ENCODE data around the gene KANSL1L. TPM values are rescaled to one million over a fixed set of nuclear protein-coding genes. Genes with fewer than 3 reads are reported as not detected.

Gene KANSL1L
- total RNA-seq, 1 donor from 2014 or later: 14.2 TPM

DNA sequence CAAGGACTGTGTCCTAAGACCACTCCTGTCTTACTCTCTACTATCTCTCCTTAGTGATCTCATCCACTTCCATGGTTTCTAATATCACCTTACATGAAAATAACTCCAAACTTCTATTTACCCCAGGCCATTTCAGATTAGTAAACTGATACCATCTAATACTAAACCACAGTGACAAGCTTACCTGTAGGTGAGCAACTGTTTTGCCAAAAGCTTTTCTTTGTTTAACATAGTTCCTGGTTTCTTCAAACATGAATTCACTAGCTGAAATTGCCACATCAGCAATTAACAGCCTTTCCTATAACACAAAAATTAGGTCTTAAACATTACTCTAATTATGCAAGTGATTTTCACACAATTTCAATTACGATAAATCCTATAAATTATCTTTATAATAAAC, 31.9 kb upstream of the KANSL1L start:
- Mint-ChIP-seq H3K9me3 (no peaks in the 10 kb centered on the region), H3K27me3 (peaks cover 21% of the 10 kb centered on the region), H3K27ac (no peak overlapping the region), H3K36me3 (ENCODE audit: low read depth) (no peaks in the 10 kb centered on the region), H3K4me1 (no peaks in the 10 kb centered on the region), H3K4me3 (no peak overlapping the region)
- TF ChIP-seq, protein P1, sequence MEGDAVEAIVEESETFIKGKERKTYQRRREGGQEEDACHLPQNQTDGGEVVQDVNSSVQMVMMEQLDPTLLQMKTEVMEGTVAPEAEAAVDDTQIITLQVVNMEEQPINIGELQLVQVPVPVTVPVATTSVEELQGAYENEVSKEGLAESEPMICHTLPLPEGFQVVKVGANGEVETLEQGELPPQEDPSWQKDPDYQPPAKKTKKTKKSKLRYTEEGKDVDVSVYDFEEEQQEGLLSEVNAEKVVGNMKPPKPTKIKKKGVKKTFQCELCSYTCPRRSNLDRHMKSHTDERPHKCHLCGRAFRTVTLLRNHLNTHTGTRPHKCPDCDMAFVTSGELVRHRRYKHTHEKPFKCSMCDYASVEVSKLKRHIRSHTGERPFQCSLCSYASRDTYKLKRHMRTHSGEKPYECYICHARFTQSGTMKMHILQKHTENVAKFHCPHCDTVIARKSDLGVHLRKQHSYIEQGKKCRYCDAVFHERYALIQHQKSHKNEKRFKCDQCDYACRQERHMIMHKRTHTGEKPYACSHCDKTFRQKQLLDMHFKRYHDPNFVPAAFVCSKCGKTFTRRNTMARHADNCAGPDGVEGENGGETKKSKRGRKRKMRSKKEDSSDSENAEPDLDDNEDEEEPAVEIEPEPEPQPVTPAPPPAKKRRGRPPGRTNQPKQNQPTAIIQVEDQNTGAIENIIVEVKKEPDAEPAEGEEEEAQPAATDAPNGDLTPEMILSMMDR (IDR thresholded peaks at IDR 0.05): no peak
- POLR2A ChIA-PET: no interaction called here
- CTCF ChIA-PET: no interaction called here
- intact Hi-C loops (cut with micrococcal nuclease): no loop called here
- DNase-seq (no peak), ATAC-seq (ENCODE audit: low read depth) (no peak)

DNA sequence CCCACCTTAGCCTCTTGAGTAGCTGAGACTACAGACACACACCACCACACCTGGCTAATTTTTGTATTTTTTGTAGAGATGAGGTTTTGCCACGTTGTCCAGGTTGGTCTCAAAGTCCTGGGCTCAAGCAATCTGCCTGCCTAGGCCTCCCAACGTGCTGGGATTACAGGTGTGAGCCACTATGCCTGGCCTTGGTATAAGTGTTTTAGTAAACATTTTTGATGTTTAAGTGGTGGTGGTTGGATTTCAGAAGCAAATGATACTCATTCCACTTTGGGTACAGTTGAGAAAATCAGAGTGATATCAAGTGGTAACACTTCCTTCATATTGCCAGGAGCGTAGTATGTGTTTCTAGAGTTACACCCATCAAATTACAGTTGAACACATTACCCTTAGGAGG, 28.6 kb upstream of the KANSL1L start:
- CTCF ChIA-PET: interaction anchor here (1.7 to 2.5 kb wide), 2 partner anchors 222 to 232 kb away, joined by 6 to 17 read pairs; no protein-coding TSS in a partner anchor
- H3K9me3 Mint-ChIP-seq: no peaks in the 10 kb centered on the region
- POLR2A ChIA-PET: no interaction called here
- H3K36me3 Mint-ChIP-seq (ENCODE audit: low read depth): no peaks in the 10 kb centered on the region
- intact Hi-C loops (cut with micrococcal nuclease): loop anchor here (1.0 to 10.0 kb wide), 5 partner anchors 127 to 1735 kb away; no protein-coding TSS in a partner anchor
- ATAC-seq (ENCODE audit: low read depth) (no peak), DNase-seq (no peak)
- no peak overlapping the region for H3K27ac Mint-ChIP-seq
- H3K27me3 Mint-ChIP-seq: peaks cover 13% of the 10 kb centered on the region
- TF ChIP-seq, protein P1 (IDR thresholded peaks at IDR 0.05): no peak
- no peak overlapping the region for H3K4me3 Mint-ChIP-seq
- H3K4me1 Mint-ChIP-seq: no peaks in the 10 kb centered on the region

DNA sequence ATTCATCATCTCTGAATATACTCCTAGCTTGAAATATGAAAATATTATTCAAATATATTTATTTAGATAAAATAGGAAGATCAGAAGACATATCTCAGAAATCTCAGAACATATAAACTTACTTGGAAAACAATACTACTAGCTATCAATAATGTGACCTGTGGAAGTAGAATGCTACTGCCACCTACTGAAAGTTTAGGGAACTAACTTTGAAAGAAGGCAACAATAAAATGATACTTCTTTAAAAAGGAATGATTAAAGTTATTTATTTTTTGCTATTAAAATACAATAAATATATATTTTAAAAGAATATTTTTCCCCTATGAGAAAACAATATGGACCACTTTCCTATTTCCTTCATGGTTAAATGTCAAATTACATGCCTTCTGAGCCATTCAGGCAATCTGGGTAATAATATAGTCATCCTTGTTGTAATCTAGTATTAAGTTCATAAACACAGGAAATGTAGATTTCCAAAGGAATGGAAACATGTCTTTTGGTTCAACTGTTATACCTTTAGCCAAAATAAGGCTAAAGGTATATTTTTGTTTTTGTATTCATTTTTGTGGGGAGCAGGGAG, 28.1 kb upstream of the KANSL1L start:
- CTCF ChIA-PET: interaction anchor here (0.7 to 2.5 kb wide), 12 partner anchors 8 to 865 kb away, joined by 3 to 17 read pairs (median 6); no protein-coding TSS in a partner anchor
- Mint-ChIP-seq H3K4me1 (no peaks in the 10 kb centered on the region), H3K36me3 (ENCODE audit: low read depth) (no peaks in the 10 kb centered on the region), H3K27ac (no peak overlapping the region), H3K4me3 (no peak overlapping the region), H3K27me3 (peaks cover 11% of the 10 kb centered on the region), H3K9me3 (no peaks in the 10 kb centered on the region)
- POLR2A ChIA-PET: no interaction called here
- intact Hi-C loops (cut with micrococcal nuclease): loop anchor here (1.0 to 10.0 kb wide), 5 partner anchors 126 to 1734 kb away; no protein-coding TSS in a partner anchor
- DNase-seq (no peak), ATAC-seq (ENCODE audit: low read depth) (no peak)
- TF ChIP-seq, protein P1 (IDR thresholded peaks at IDR 0.05): peak; percentile 92

DNA sequence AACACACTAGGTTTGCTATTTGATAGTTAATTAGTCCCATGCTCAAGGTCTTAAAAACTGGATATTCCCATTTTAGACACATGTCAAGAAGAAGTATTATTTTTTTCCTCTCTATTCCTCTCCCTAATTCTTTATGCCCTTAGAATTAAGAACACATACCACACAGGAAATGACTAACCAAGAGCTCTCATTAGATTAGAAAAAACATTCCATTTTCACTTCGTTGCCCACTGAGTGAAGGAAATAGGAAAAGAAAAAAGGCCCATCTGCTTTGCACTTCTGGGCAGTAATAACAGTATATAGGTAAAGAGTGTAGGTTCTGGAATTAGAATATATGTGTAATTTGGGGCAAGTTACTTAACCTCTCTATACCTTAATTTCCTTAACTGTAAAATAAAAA, 27.1 kb upstream of the KANSL1L start:
- Mint-ChIP-seq H3K4me3 (no peak overlapping the region), H3K36me3 (ENCODE audit: low read depth) (no peaks in the 10 kb centered on the region), H3K27ac (no peak overlapping the region), H3K9me3 (no peaks in the 10 kb centered on the region), H3K4me1 (no peaks in the 10 kb centered on the region), H3K27me3 (peaks cover 8% of the 10 kb centered on the region)
- intact Hi-C loops (cut with micrococcal nuclease): loop anchor here (10.0 kb wide), 2 partner anchors 624 to 1734 kb away; no protein-coding TSS in a partner anchor
- ChIA-PET POLR2A (no interaction called here), CTCF (interaction anchor here (0.7 to 2.5 kb wide), 10 partner anchors 20 to 864 kb away, joined by 3 to 17 read pairs (median 6); no protein-coding TSS in a partner anchor)
- ATAC-seq (ENCODE audit: low read depth) (no peak), DNase-seq (no peak)
- TF ChIP-seq, protein P1 (IDR thresholded peaks at IDR 0.05): no peak

DNA sequence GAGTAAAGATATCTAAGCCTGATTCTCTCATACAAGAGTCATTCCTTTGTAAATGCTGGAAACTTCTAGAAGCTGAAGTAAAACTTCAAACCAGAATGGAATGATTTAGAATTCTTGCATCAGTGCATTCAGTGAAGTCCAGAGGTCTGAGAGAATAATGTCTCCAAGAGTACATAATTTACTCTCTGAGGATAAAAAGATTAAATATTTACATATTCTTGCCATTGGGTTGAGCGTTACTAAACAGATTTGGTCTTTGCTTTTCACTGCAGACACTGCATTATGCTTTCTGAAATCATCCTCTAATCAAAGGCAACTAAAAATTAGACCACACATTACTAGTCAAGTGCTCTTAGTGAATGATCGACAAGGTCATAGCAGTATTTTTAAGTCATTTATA, 26.5 kb upstream of the KANSL1L start:
- intact Hi-C loops (cut with micrococcal nuclease): loop anchor here (10.0 kb wide), 2 partner anchors 623 to 1733 kb away; no protein-coding TSS in a partner anchor
- ChIA-PET CTCF (interaction anchor here (0.9 to 2.5 kb wide), 2 partner anchors 219 to 230 kb away, joined by 3 to 6 read pairs; no protein-coding TSS in a partner anchor), POLR2A (no interaction called here)
- H3K9me3 Mint-ChIP-seq: no peaks in the 10 kb centered on the region
- DNase-seq (no peak), ATAC-seq (ENCODE audit: low read depth) (no peak)
- H3K36me3 Mint-ChIP-seq (ENCODE audit: low read depth): no peaks in the 10 kb centered on the region
- H3K27me3 Mint-ChIP-seq: peaks cover 4% of the 10 kb centered on the region
- no peaks in the 10 kb centered on the region for H3K4me1 Mint-ChIP-seq
- H3K27ac Mint-ChIP-seq: no peak overlapping the region
- H3K4me3 Mint-ChIP-seq: no peak overlapping the region
- TF ChIP-seq, protein P1 (IDR thresholded peaks at IDR 0.05): no peak

Measured in activated B cell treated with CpG ODN at 0.5 μM for 24 hours (primary cell).